ENCODE results near the gene ADTRP. TPM values are rescaled to one million over a fixed set of nuclear protein-coding genes. Genes with fewer than 3 reads are reported as not detected.

Gene ADTRP
- total RNA-seq, 1 experiment from 2014 or later: 0.86 TPM

DNA sequence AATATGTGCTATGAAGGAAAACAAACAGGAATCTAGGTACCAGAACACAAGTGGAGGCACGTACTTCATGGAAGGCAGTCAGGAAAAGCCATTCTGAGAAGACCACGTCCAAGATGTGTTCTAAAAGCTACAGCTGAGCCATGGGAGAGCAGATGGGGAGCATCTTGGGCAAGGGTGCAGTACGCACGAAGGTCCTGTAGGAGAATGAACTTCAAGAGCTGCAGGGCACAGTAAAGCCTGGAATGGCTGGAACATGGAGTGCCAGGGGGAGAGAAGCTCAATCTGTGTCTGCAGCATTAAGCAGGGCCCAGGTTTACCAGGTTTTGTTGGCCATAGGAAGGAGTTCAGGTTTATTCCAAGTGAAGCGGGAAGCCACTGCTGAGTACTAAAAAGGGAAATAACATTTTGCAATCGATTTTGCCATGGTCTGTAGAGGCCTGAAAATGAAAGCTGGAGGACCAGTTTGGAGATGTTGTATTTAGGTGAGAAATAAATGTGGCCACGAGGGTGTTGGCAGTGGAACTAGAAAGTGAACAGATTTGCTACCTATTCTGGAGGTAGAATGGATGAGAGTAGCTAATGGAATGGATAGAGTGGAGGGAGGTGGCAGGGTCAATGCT lies 29.9 kb downstream of the ADTRP start:
- intact Hi-C loops (cut with micrococcal nuclease): no loop called here
- Histone ChIP-seq H3K9me3 (ENCODE audit: control insufficient read depth in 1 of 2, insufficient read depth in 1 of 2, low read depth in 1 of 2, low read length in 2 of 2) (no peaks in the 10 kb centered on the region), H3K9ac (ENCODE audit: low read length) (no peak overlapping the region), H3K4me1 (ENCODE audit: control insufficient read depth in 1 of 2, insufficient read depth in 2 of 2, low read length in 2 of 2) (no peaks in the 10 kb centered on the region), H3K36me3 (ENCODE audit: control insufficient read depth in 1 of 2, insufficient read depth in 2 of 2, low read length in 2 of 2) (no peaks in the 10 kb centered on the region), H3K79me2 (ENCODE audit: insufficient read depth, low read length) (no peaks in the 10 kb centered on the region), H3K27ac (ENCODE audit: low read depth, low read length) (no peak overlapping the region), H2AFZ (ENCODE audit: low read depth, low read length, poor library complexity, severe bottlenecking) (no peak overlapping the region), H3K4me3 (replicated peaks in 1 of 2; ENCODE audit: low read depth in 1 of 2, low read length in 2 of 2) (no peak overlapping the region), H3K27me3 (ENCODE audit: insufficient read depth, low read length) (no peaks in the 10 kb centered on the region), H3K4me2 (ENCODE audit: low read length) (no peak overlapping the region), H3K9me2 (ENCODE audit: insufficient read depth) (no peaks in the 10 kb centered on the region), H4K20me1 (ENCODE audit: insufficient read depth) (no peaks in the 10 kb centered on the region)
- peak; percentile 69 for ATAC-seq
- no peak for TF ChIP-seq SP1 (IDR thresholded peaks at IDR 0.05; ENCODE audit: low read depth)
- TF ChIP-seq CBX3 (IDR thresholded peaks at IDR 0.05; ENCODE audit: low read depth): no peak
- TF ChIP-seq, protein P1, sequence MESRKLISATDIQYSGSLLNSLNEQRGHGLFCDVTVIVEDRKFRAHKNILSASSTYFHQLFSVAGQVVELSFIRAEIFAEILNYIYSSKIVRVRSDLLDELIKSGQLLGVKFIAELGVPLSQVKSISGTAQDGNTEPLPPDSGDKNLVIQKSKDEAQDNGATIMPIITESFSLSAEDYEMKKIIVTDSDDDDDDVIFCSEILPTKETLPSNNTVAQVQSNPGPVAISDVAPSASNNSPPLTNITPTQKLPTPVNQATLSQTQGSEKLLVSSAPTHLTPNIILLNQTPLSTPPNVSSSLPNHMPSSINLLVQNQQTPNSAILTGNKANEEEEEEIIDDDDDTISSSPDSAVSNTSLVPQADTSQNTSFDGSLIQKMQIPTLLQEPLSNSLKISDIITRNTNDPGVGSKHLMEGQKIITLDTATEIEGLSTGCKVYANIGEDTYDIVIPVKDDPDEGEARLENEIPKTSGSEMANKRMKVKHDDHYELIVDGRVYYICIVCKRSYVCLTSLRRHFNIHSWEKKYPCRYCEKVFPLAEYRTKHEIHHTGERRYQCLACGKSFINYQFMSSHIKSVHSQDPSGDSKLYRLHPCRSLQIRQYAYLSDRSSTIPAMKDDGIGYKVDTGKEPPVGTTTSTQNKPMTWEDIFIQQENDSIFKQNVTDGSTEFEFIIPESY (IDR thresholded peaks at IDR 0.05; ENCODE audit: extremely low read depth, insufficient replicate concordance, low read length): no peak
- no peak for TF ChIP-seq ELF1 (IDR thresholded peaks at IDR 0.05; ENCODE audit: borderline replicate concordance, low read depth)
- TF ChIP-seq, protein P2, sequence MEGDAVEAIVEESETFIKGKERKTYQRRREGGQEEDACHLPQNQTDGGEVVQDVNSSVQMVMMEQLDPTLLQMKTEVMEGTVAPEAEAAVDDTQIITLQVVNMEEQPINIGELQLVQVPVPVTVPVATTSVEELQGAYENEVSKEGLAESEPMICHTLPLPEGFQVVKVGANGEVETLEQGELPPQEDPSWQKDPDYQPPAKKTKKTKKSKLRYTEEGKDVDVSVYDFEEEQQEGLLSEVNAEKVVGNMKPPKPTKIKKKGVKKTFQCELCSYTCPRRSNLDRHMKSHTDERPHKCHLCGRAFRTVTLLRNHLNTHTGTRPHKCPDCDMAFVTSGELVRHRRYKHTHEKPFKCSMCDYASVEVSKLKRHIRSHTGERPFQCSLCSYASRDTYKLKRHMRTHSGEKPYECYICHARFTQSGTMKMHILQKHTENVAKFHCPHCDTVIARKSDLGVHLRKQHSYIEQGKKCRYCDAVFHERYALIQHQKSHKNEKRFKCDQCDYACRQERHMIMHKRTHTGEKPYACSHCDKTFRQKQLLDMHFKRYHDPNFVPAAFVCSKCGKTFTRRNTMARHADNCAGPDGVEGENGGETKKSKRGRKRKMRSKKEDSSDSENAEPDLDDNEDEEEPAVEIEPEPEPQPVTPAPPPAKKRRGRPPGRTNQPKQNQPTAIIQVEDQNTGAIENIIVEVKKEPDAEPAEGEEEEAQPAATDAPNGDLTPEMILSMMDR (IDR thresholded peaks at IDR 0.05 in 2 of 3, conservative IDR thresholded peaks at IDR 0.05 in 1 of 3; ENCODE audit: borderline replicate concordance in 1 of 3, insufficient read depth in 1 of 3, low read depth in 2 of 3, low read length in 2 of 3): peak in 2 of 3 experiments; percentile 11 to 22; a peak in 2 of 6 replicates
- ChIA-PET RAD21 (ENCODE audit: low non-redundant PET in 1 of 2, low total read pairs in 2 of 2, uncharacterized antibody in 2 of 2, unreplicated experiment in 2 of 2) (no interaction called here), CTCF (no interaction called here), POLR2A (no interaction called here)
- no TSS peak for BruUV-seq (replicated peaks)
- no peak for DNase-seq (ENCODE audit: low read depth, low spot score)

All from HCT116 (cell line).